ENCODE data around the gene SPAG8.

Gene SPAG8

GRCh38 chr9:35759795-35760194, 52.3 kb downstream of the SPAG8 start:
- H3K27me3 ChIP-seq (ENCODE audit: insufficient read depth, low read length, poor library complexity, severe bottlenecking) = no peaks in the 10 kb centered on the region

More at GRCh38 chr9:35759795-35760194, 52.3 kb downstream of the SPAG8 start:
- Histone ChIP-seq H3K79me2 (ENCODE audit: insufficient read depth, low read length) (peaks cover 59% of the 10 kb centered on the region), H3K4me1 (ENCODE audit: insufficient read depth, low read length, poor library complexity, severe bottlenecking) (peaks cover 44% of the 10 kb centered on the region), H4K20me1 (ENCODE audit: insufficient read depth, low read length, poor library complexity, severe bottlenecking) (peaks cover 16% of the 10 kb centered on the region), H2AFZ (ENCODE audit: low read length) (no peak overlapping the region), H3K4me2 (ENCODE audit: low read depth, low read length, poor library complexity, severe bottlenecking) (peak overlapping the region; percentile 22), H3K9me3 (ENCODE audit: insufficient read depth, low read depth, low read length) (no peaks in the 10 kb centered on the region), H3K4me3 (ENCODE audit: low read length, poor library complexity, severe bottlenecking) (no peak overlapping the region), H3K36me3 (ENCODE audit: insufficient read depth, low read length) (no peaks in the 10 kb centered on the region), H3K9ac (ENCODE audit: low read depth, low read length, poor library complexity, severe bottlenecking) (no peak overlapping the region), H3F3A (ENCODE audit: low read depth) (no peaks in the 10 kb centered on the region), H3K9me2 (replicated peaks; ENCODE audit: low read depth, low read length) (no peaks in the 10 kb centered on the region)
- TF ChIP-seq EZH2phosphoT487 (IDR thresholded peaks at IDR 0.05; ENCODE audit: borderline replicate concordance) (no peak), CTCF (conservative IDR thresholded peaks at IDR 0.05; ENCODE audit: low read length) (no peak; the same call in 1 of the 2 replicates)

Measured in Loucy (cell line).